ENCODE data around the gene CPTP.

CPTP gene

GRCh38 chr1:1335283-1335682, 10.7 kb downstream of the CPTP start:
- no peaks in the 10 kb centered on the region for H3K9me3 ChIP-seq
- H3K4me3 ChIP-seq = no peak overlapping the region
- no peak for DNase-seq (ENCODE audit: low spot score in 2 of 2)
- no peaks in the 10 kb centered on the region for H3K27me3 ChIP-seq (ENCODE audit: low read depth)
- no peaks in the 10 kb centered on the region for H3K4me1 ChIP-seq
- H3K36me3 ChIP-seq (replicated peaks) = peaks cover 28% of the 10 kb centered on the region
- in situ Hi-C loops (cut with MboI; ENCODE audit: low sequenced_read_pairs) = no loop called here

DNA sequence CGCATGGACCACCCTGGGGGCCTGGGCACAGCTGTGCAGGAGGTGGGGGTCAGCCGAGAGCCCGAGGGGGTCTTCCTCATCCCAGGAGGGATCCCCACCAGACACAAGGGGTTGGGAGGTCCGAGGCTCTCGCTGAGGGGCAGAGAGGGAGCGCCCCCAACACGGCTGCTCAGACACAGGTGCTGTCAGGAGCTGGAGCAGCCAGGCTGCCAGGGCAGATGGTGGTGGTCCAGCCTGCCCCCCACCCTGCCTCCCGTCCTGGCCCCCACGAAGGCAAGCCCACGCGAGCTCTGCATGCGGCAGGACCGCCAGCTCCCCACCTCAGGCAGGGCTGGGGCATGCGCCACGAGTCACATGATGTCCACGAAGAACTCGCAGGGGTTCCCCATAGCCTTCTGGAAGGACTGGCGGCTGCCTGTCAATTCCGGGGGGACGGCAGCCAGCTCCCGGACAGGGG, 11.2 kb downstream of the CPTP start:
- no peak for DNase-seq (ENCODE audit: low spot score in 2 of 2)
- no peaks in the 10 kb centered on the region for H3K9me3 ChIP-seq
- peaks cover 29% of the 10 kb centered on the region for H3K36me3 ChIP-seq (replicated peaks)
- H3K4me3 ChIP-seq = no peak overlapping the region
- H3K4me1 ChIP-seq = no peaks in the 10 kb centered on the region
- H3K27me3 ChIP-seq (ENCODE audit: low read depth) = no peaks in the 10 kb centered on the region
- in situ Hi-C loops (cut with MboI; ENCODE audit: low sequenced_read_pairs) = no loop called here

GRCh38 chr1:1336446-1336845, 11.8 kb downstream of the CPTP start:
- H3K36me3 ChIP-seq (replicated peaks) = peaks cover 35% of the 10 kb centered on the region
- no peak for DNase-seq (ENCODE audit: low spot score in 2 of 2)

DNA sequence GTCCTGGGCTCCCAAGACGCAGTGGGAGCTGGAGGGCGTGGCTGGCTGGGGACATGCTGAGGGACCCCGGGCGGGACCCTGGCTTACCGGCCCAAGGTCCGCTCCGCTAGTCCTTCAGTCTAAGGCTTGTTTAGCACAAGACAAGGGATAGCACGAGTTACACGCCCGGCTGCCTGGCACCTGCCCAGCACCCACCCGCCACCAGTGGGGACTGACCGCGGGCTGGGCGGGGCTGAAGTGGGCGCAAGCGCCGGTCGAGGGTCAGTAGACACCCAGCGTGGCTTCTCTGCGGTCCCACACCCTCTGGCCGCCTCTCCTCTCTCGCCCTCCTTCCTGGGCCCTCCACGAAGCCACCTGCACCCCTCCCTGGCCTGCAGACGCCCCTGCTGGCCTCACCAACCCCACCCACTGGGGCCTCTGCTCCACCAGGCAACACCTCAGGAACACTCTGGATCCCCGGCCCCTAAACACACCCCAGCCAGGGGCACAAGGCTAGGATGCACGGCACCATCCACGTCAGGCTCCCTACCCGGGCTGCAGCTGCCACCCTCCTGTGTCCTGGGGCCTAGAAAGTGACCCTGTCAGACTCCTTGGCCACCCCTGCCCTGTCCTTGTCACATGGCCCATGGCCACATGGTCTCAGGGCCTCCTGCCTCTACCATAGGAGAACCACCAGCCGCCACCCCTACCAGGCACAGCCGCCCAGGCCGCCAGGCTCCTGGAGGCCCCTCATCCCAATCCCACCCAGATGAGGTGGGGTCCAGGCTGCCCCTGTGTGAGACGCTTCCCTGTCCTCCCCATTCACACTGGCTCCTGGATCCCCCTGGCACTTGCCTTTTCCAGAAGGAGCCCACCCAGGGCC, 12.6 kb downstream of the CPTP start:
- DNase-seq (ENCODE audit: low spot score in 2 of 2) = no peak
- no peak overlapping the region for H3K4me3 ChIP-seq
- H3K27me3 ChIP-seq (ENCODE audit: low read depth) = no peaks in the 10 kb centered on the region
- no peaks in the 10 kb centered on the region for H3K4me1 ChIP-seq
- H3K36me3 ChIP-seq (replicated peaks) = peaks cover 40% of the 10 kb centered on the region
- H3K9me3 ChIP-seq = no peaks in the 10 kb centered on the region
- in situ Hi-C loops (cut with MboI; ENCODE audit: low sequenced_read_pairs) = no loop called here

More at GRCh38 chr1:1336446-1336845, 11.8 kb downstream of the CPTP start:
- Histone ChIP-seq H3K4me1 (no peaks in the 10 kb centered on the region), H3K4me3 (no peak overlapping the region), H3K27me3 (ENCODE audit: low read depth) (no peaks in the 10 kb centered on the region), H3K9me3 (no peaks in the 10 kb centered on the region)
- in situ Hi-C loops (cut with MboI; ENCODE audit: low sequenced_read_pairs) = no loop called here

DNA sequence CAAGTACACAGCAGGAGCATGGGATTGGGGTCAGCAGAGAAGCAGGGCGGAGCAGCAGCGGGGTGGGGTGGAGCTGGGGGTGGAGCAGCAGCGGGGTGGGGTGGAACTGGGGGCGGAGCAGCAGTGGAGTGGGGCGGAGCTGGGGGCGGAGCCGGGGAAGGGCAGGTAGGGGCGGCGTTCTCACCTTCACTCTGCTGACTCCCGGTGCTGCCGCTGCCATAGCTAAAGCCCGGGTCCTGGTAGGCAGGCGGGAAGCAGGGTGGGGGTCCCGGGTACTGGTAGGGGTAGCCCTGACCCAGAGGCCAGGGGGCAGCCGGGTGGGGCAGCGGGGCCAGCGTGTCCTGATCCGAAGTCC, 13.2 kb downstream of the CPTP start:
- no peaks in the 10 kb centered on the region for H3K4me1 ChIP-seq
- no peaks in the 10 kb centered on the region for H3K9me3 ChIP-seq
- H3K27me3 ChIP-seq (ENCODE audit: low read depth) = no peaks in the 10 kb centered on the region
- in situ Hi-C loops (cut with MboI; ENCODE audit: low sequenced_read_pairs) = no loop called here
- peak in 1 of 2 experiments; percentile 68 for DNase-seq (ENCODE audit: low spot score in 2 of 2)
- H3K4me3 ChIP-seq = no peak overlapping the region
- H3K36me3 ChIP-seq (replicated peaks) = peaks cover 40% of the 10 kb centered on the region

GRCh38 chr1:1338278-1338677, 13.7 kb downstream of the CPTP start:
- Histone ChIP-seq H3K9me3 (no peaks in the 10 kb centered on the region), H3K4me3 (no peak overlapping the region), H3K36me3 (replicated peaks) (peaks cover 40% of the 10 kb centered on the region), H3K27me3 (ENCODE audit: low read depth) (no peaks in the 10 kb centered on the region), H3K4me1 (no peaks in the 10 kb centered on the region)
- DNase-seq (ENCODE audit: low spot score in 2 of 2) = no peak
- in situ Hi-C loops (cut with MboI; ENCODE audit: low sequenced_read_pairs) = no loop called here

GRCh38 chr1:1340185-1340584, 15.6 kb downstream of the CPTP start:
- H3K4me1 ChIP-seq = no peaks in the 10 kb centered on the region
- in situ Hi-C loops (cut with MboI; ENCODE audit: low sequenced_read_pairs) = no loop called here
- H3K9me3 ChIP-seq = no peaks in the 10 kb centered on the region
- no peak overlapping the region for H3K4me3 ChIP-seq
- DNase-seq (ENCODE audit: low spot score in 2 of 2) = no peak
- H3K27me3 ChIP-seq (ENCODE audit: low read depth) = no peaks in the 10 kb centered on the region
- H3K36me3 ChIP-seq (replicated peaks) = peaks cover 40% of the 10 kb centered on the region

DNA sequence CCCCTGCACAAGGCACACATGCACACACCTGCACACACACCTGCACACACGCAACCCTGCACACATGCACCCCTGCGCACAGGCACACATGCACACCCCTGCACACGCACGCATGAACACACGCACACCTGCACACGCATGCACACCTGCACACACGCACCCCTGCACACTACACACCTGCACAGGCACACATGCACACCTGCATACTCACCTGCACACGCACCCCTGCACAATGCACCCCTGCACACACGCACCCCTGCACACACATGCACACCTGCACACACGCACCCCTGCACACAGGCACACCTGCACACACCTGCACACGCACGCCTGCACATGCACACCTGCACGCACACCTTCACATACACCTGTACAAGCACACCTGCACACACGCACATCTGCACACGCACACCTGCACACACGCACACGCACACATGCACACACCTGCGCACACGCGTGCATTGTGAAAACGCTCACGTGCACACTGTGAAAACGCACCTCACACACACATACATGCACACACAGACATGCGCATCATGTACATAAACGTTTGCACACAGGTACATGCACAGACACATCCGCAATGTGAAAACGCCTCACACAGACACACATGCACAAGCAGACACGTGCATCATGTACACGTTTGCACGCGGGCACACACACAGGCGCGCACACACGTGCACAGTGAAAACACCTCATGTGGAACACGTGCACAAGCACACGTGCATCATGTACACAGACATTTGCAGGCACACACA, 16.4 kb downstream of the CPTP start:
- Histone ChIP-seq H3K4me1 (no peaks in the 10 kb centered on the region), H3K9me3 (no peaks in the 10 kb centered on the region), H3K27me3 (ENCODE audit: low read depth) (no peaks in the 10 kb centered on the region), H3K4me3 (no peak overlapping the region), H3K36me3 (replicated peaks) (peaks cover 38% of the 10 kb centered on the region)
- in situ Hi-C loops (cut with MboI; ENCODE audit: low sequenced_read_pairs) = no loop called here
- no peak for DNase-seq (ENCODE audit: low spot score in 2 of 2)

GRCh38 chr1:1341549-1342021, 17.0 kb downstream of the CPTP start:
- Histone ChIP-seq H3K9me3 (no peaks in the 10 kb centered on the region), H3K4me1 (no peaks in the 10 kb centered on the region)

GRCh38 chr1:1342061-1342562, 17.5 kb downstream of the CPTP start:
- Histone ChIP-seq H3K4me1 (no peaks in the 10 kb centered on the region), H3K36me3 (replicated peaks) (peaks cover 30% of the 10 kb centered on the region), H3K9me3 (no peaks in the 10 kb centered on the region)

More at GRCh38 chr1:1341549-1342021, 17.0 kb downstream of the CPTP start:
- Histone ChIP-seq H3K36me3 (replicated peaks) (peaks cover 36% of the 10 kb centered on the region), H3K27me3 (ENCODE audit: low read depth) (no peaks in the 10 kb centered on the region), H3K4me3 (no peak overlapping the region)
- DNase-seq (ENCODE audit: low spot score in 2 of 2) = no peak
- in situ Hi-C loops (cut with MboI; ENCODE audit: low sequenced_read_pairs) = no loop called here

DNA sequence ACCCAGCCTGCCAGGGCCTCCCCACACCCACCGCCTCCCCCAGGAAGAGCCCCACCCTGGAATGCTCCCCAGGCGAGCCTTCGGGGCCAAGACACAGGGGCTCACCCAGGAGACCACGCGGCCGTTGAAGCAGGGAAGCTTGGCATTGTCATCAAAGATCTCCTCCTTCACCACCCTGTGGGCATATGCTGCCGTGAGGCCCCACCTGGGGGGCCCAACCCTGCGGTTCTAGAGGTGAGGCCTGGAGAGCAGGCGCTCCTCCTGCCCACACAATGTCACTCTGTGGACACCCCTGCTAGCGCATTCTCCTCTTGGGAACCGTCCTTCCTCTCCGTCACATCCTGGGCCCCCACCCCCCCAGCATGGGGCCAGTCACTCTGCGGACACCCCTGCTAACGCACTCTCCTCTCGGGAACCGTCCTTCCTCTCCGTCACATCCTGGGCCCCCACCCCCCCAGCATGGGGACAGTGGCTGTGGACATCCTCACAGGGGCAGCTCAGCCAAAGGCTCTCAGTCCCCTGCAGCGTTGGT, 18.0 kb downstream of the CPTP start:
- in situ Hi-C loops (cut with MboI; ENCODE audit: low sequenced_read_pairs) = no loop called here
- H3K9me3 ChIP-seq = no peaks in the 10 kb centered on the region
- no peak for DNase-seq (ENCODE audit: low spot score in 2 of 2)
- no peak overlapping the region for H3K4me3 ChIP-seq
- H3K4me1 ChIP-seq = no peaks in the 10 kb centered on the region
- peaks cover 26% of the 10 kb centered on the region for H3K36me3 ChIP-seq (replicated peaks)
- no peaks in the 10 kb centered on the region for H3K27me3 ChIP-seq (ENCODE audit: low read depth)

More at GRCh38 chr1:1342061-1342562, 17.5 kb downstream of the CPTP start:
- DNase-seq (ENCODE audit: low spot score in 2 of 2) = no peak
- in situ Hi-C loops (cut with MboI; ENCODE audit: low sequenced_read_pairs) = no loop called here
- H3K4me3 ChIP-seq = no peak overlapping the region
- H3K27me3 ChIP-seq (ENCODE audit: low read depth) = no peaks in the 10 kb centered on the region

- no peak for DNase-seq (ENCODE audit: low spot score in 2 of 2)
- Histone ChIP-seq H3K36me3 (replicated peaks) (peaks cover 18% of the 10 kb centered on the region), H3K9me3 (no peaks in the 10 kb centered on the region), H3K27me3 (ENCODE audit: low read depth) (no peaks in the 10 kb centered on the region), H3K4me1 (no peaks in the 10 kb centered on the region), H3K4me3 (no peak overlapping the region)
- in situ Hi-C loops (cut with MboI; ENCODE audit: low sequenced_read_pairs) = no loop called here
Measured at GRCh38 chr1:1343811-1344421, 19.3 kb downstream of the CPTP start.

DNA sequence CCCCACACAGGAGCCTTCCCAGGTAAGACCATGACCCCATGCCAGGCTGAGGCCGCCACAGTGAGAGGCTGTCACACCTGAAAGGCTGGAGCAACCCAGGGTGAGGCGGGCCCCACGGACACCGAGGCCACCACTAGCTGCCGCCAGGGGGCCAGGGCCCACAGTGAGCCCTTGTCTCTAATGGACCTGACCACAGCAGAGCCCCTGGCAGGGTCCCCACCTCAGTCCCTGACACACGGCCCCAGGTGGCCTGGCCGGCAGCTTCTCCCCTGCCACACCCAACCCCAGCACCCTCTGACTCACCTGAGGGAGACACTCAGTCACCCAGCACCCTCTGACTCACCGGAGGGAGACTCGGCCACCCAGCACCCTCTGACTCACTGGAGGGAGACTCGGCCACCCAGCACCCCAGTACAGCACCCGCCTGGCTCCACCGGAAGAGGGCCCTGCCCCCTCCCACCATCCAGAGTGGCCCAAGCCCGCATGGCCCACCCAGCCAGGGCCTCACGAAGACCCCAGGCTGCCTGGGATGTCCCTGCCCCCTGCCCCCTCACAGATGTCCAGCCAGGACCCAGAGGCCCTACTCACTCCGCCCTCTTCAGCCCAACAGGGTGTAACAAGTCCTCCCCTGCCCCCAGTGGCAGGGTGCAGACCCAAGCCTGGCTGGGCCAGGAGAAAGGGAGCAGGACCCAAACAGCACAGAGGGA, 20.2 kb downstream of the CPTP start:
- peak in 1 of 2 experiments; percentile 62 for DNase-seq (ENCODE audit: low spot score in 2 of 2)
- in situ Hi-C loops (cut with MboI; ENCODE audit: low sequenced_read_pairs) = no loop called here
- H3K9me3 ChIP-seq = no peaks in the 10 kb centered on the region
- H3K4me3 ChIP-seq = no peak overlapping the region
- H3K36me3 ChIP-seq (replicated peaks) = peaks cover 15% of the 10 kb centered on the region
- no peaks in the 10 kb centered on the region for H3K4me1 ChIP-seq
- H3K27me3 ChIP-seq (ENCODE audit: low read depth) = no peaks in the 10 kb centered on the region
